Activated CD8-positive, alpha-beta memory T cell treated with anti-CD3 and anti-CD28 coated beads, Interleukin-2, amount 50 U/mL, for 24 hours (primary cell): ENCODE results near the gene SYP.

Source experiments
- DNase-seq: peaks from one replicate; pipeline ENCODE4 v3.0.0-alpha.2; 2020; ENCODE audit errors: extremely low read depth

The SYP gene

DNA sequence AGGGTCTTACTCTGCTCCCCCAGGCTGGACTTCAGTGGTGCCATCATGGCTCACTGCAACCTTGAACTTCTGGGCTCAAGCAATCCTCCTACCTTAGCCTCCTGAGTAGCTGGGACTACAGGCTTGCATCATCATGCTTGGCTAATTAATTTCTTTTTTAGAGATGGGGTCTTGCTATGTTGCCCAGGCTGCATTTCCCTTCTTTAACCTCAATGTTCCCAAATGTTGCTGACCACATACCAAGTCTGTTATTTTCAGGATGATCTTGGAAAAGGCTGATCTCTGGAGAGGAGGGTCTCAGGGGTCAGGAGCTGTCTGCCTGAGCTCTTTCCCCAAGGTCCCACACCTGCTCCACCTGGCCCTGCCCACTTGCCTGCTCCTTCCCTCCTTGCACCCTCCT is 20.1 kb upstream of the SYP start:
- DNase-seq, result no peak

DNA sequence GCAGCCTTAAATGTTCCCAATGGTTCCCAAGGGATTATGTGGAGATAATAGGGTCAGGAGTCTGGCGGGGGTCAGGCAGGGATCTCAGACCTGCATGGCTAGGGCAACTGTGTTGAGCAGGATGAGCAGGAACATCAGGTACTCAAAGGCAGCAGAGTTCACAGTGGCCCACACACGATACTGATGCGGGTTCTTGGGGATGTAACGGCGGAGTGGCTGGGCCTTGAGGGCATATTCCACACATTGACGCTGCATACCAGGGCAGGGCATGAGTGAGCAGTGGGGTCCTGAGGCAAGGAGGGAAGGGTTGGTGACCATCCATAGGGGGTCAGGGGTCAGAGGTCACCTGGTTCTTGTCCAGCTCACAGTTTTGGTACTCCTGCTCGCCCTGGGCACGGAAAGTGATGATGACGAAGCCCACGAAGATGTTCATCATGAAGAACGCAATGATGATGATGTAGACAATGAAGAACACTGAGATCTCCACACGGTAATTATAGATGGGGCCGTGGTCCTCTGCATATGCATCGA is 15.1 kb upstream of the SYP start:
- no peak for DNase-seq

GRCh38 chrX:49214416-49214815 is 14.4 kb upstream of the SYP start:
- no peak for DNase-seq

- no peak for DNase-seq
These were observed 12.9 kb upstream of the SYP start for GRCh38 chrX:49212861-49213260.

DNA sequence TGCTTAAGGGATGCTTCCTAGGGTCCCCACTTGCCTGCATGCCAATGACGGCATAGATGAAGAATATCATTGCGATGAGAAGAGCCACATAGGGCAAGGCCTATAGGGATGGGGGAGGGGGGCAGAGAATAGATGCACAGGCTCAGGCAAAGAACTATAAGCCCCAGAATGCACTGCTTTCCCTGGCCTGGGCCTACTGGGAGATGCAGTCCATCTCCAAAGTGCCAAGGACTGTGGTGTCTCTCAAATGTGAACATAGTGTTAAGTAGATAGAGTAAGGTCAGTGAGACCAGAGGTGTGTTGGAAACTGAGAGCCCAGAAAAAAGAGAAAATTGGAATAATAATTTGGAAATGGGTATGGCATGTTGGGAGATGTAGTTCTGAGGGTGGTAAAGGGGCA is 12.2 kb upstream of the SYP start:
- DNase-seq, result no peak

GRCh38 chrX:49211074-49211473 is 11.1 kb upstream of the SYP start:
- no peak for DNase-seq

GRCh38 chrX:49210406-49210805 is 10.4 kb upstream of the SYP start:
- no peak for DNase-seq

- no peak for DNase-seq
These were observed 9.7 kb upstream of the SYP start for GRCh38 chrX:49209434-49210251.

GRCh38 chrX:49208399-49208798 is 8.4 kb upstream of the SYP start:
- no peak for DNase-seq

DNA sequence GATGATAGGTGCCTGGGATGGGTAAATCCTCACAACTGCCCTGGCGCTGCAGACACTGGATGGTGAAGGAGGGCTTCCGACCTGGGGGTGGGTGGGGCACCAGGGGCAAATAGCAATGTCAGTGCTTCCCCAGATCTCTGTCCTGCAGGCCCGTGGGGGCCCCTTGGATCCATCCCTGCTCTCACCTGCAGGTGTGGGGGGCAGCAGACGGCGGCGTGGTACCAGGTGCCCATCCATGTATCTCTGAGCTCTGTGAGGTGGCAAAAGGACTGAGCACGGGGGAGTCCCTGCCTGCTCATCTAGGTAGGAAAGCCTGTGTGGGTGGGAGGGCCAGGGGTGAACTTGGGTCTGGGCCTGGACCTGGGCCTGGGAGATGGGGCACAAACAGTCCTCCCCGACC is 6.5 kb upstream of the SYP start:
- DNase-seq, result no peak

DNA sequence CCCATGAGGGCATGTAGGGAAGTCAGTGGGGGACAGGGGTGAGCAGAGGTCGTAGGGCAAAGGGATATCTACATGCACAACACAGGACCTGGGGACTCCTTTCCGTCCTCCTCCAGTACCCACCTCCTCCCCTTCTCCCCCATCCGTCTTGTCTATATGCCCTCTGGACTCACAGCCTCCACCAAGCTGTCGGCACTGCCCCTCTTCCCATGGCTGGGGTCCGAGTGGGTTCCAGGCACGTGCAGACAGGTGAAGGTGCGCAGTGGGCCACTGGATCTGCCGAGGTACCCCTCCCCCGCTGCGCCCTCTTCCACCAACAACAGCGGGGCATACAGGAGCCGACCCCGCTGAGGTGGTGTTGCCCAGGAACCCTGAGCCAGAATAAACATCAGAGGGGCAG is 5.5 kb upstream of the SYP start:
- DNase-seq, result no peak

- no peak for DNase-seq
These were observed 4.7 kb upstream of the SYP start for GRCh38 chrX:49204709-49205108.

- no peak for DNase-seq
These were observed 4.0 kb upstream of the SYP start for GRCh38 chrX:49204017-49204416.

DNA sequence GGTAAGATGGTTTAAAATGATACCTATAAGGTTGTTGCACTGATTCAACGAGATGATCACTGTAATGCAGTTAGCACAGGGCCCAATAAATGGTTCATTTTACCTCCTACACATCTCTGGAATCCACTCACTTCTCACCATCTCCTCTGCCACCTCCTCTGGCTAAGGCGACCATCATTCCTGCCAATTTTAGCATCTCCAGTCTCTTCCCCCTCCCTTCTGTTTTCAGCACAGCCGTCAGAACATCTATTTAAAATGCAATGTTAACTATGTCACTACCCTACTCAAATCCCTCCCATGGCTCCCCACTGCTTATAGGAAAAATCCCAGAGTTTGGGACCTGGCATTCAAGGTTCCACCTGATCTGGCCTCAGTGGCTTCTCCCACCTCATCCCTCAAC is 3.5 kb upstream of the SYP start:
- DNase-seq, result no peak

DNA sequence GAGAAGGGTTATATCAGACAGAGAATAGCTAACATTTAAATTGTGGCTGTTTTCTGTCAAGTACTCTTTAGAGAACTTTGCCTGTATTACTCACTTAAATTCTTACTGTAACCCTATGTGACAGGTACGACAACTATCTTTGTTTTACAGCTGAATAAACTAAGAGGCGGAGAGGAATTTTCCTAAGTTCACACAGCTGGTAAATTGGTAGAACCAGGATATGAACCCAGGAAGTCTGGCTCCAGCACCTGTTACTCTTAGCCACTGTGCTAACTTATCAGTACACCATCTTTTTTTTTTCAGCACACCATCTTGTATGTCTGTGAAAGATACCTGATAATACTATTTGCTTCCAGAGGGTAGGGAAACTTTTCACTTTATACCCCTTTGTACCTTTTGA is 2.0 kb upstream of the SYP start:
- DNase-seq, result no peak

- no peak for DNase-seq
These were observed 738 bp downstream of the SYP start for GRCh38 chrX:49199315-49199595.

DNA sequence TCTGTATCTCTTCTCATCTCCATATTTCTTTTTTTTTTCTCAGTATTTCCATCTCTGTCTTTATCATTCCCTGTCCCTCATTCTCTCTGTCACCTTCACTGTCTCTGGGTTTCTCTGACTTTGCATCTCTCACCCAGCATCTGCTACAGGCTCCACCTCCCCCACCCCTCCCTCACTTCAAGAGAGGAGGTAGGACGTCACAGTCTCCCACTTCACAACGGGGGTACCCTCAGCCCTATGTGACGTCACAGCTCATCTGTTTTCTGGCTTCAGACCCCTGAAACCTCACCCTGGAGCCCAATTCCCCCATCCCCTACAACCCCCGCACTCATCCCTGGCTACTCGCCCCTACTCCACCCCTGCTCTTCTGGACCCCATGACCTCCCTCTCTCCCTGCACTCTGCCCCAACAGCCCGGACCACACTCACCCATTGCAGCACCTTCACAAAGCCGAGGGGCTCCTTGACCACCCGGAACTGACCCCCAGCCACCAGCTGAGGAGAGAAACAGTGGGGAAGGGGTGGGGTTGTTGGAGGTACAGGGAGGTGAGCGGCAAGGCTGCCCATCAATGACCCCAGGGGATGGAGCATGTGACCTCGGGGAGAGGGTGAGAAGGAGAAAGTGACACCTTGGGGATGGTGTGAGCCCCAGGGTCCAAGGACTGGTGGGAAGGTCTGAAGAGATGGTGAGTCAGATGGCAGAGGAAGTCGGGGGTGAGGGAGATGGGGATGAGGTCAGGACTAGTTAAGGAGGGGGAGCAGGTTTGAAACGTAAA is 1.3 kb downstream of the SYP start:
- no peak for DNase-seq

GRCh38 chrX:49197543-49198087 is 2.4 kb downstream of the SYP start:
- DNase-seq, result no peak

GRCh38 chrX:49193542-49193964 is 6.4 kb downstream of the SYP start:
- no peak for DNase-seq

GRCh38 chrX:49192722-49193328 is 7.2 kb downstream of the SYP start:
- no peak for DNase-seq

GRCh38 chrX:49191574-49192011 is 8.4 kb downstream of the SYP start:
- no peak for DNase-seq

- peak; percentile 59 for DNase-seq
These were observed 9.0 kb downstream of the SYP start for GRCh38 chrX:49190821-49191573.
